HepG2 (cell line): ENCODE data around the gene ADGRG1. TPM values are rescaled to one million over a fixed set of nuclear protein-coding genes. Genes with fewer than 3 reads are reported as not detected.

ENCODE experiments used
- ETV5 ChIP-seq: IDR thresholded peaks from 2 replicates; pipeline ENCODE4 v1.6.1; 2018; ENCODE audit warnings: missing biosample characterization, missing genetic modification reagents, inconsistent platforms, borderline replicate concordance
- HNRNPUL1 ChIP-seq: fragments of 200-400 bp; formaldehyde crosslinking; IDR thresholded peaks from 2 replicates; pipeline ENCODE4 v1.6.1; 2017; ENCODE audit warnings: low read depth, mild to moderate bottlenecking, low read length, moderate library complexity
- IRX3 ChIP-seq: sonication (generic); formaldehyde crosslinking; IDR thresholded peaks from 2 replicates; pipeline ENCODE4 v1.8.1; 2023; ENCODE audit warnings: mild to moderate bottlenecking, low read depth, missing genetic modification reagents, borderline replicate concordance
- JUNB ChIP-seq: sonication (generic); formaldehyde crosslinking; IDR thresholded peaks from 2 replicates; pipeline ENCODE4 v1.8.0; 2022; ENCODE audit warnings: missing genetic modification reagents, mild to moderate bottlenecking, borderline replicate concordance
- KDM1A ChIP-seq: IDR thresholded peaks from 2 replicates; pipeline ENCODE4 v1.6.1; 2016; ENCODE audit warnings: missing compliant biosample characterization
- NR1H2 ChIP-seq: sonication (generic); formaldehyde crosslinking; IDR thresholded peaks from 2 replicates; pipeline ENCODE4 v1.8.1; 2022; ENCODE audit warnings: low read depth, missing genetic modification reagents, borderline replicate concordance
- RORA ChIP-seq: sonication (generic); formaldehyde crosslinking; IDR thresholded peaks from 2 replicates; pipeline ENCODE4 v1.5.0; 2020; ENCODE audit warnings: mild to moderate bottlenecking, missing genetic modification reagents, moderate library complexity
- SMARCC2 ChIP-seq: fragments of 450-650 bp; IDR thresholded peaks from 2 replicates; pipeline ENCODE4 v1.6.1; 2017; ENCODE audit warnings: antibody characterized with exemption, mild to moderate bottlenecking
- TBX3 ChIP-seq: fragments of 450-650 bp; IDR thresholded peaks from 2 replicates; pipeline ENCODE4 v1.6.1; 2017; ENCODE audit warnings: antibody characterized with exemption, mild to moderate bottlenecking, inconsistent platforms, borderline replicate concordance
- ZBTB38 ChIP-seq: sonication (generic); formaldehyde crosslinking; IDR thresholded peaks from 2 replicates; pipeline ENCODE4 v1.5.1; 2020; ENCODE audit warnings: mild to moderate bottlenecking, missing genetic modification reagents
- ZNF780A ChIP-seq: sonication (generic); formaldehyde crosslinking; IDR thresholded peaks from 2 replicates; pipeline ENCODE4 v1.8.0; 2022; ENCODE audit warnings: mild to moderate bottlenecking, missing genetic modification reagents, moderate library complexity
- ZNF839 ChIP-seq: sonication (generic); formaldehyde crosslinking; IDR thresholded peaks from 2 replicates; pipeline ENCODE4 v1.4.0; 2020; ENCODE audit warnings: missing genetic modification reagents, mild to moderate bottlenecking, borderline replicate concordance
- polyA plus RNA-seq, 8 experiments: library from polyadenylated mRNA; depleted of rRNA in 3 of 8; stranded (reverse) in 7 of 8; unstranded in 1 of 8; fragments of >200 nt; fragmentation: Illumina TruSeq in 4 of 8; extraction: Trizol in 4 of 8; gene quantifications; 2 replicates each; pipeline versions ENCODE4 v1.2.1 to v1.2.3, GENCODE V29; 2011 to 2016; ENCODE audit warnings: low read depth in 4 of 8, missing spikeins in 1 of 8, mixed read lengths in 1 of 8; ENCODE audit not compliant: insufficient read depth in 1 of 8
- total RNA-seq, 5 experiments: library from RNA; depleted of rRNA; stranded (reverse); fragments of >200 nt; fragmentation: Illumina TruSeq; extraction: Trizol; gene quantifications; 2 replicates each; pipeline ENCODE4 v1.2.3, GENCODE V29; 2016; ENCODE audit warnings: low read depth in 1 of 5
- TF ChIP-seq, protein P1 (sequence below): sonication (generic); formaldehyde crosslinking; IDR thresholded peaks from 2 replicates; pipeline ENCODE4 v1.4.0; 2020; ENCODE audit warnings: missing genetic modification reagents
- TF ChIP-seq, protein P2 (sequence below): sonication (generic); formaldehyde crosslinking; IDR thresholded peaks from 2 replicates; pipeline ENCODE4 v1.4.0; 2020; ENCODE audit warnings: missing genetic modification reagents, borderline replicate concordance
- TF ChIP-seq, protein P3 (sequence below): IDR thresholded peaks from 2 replicates; pipeline ENCODE4 v1.6.1; 2012; ENCODE audit warnings: low read depth, low read length, improper control_type of control experiment

ADGRG1 gene
- total and polyA plus RNA-seq, 2 of the 13 experiments (the other 11 are each of a cell fraction or from before 2014, with no cell fraction given): 2.7 to 5.9 TPM

DNA sequence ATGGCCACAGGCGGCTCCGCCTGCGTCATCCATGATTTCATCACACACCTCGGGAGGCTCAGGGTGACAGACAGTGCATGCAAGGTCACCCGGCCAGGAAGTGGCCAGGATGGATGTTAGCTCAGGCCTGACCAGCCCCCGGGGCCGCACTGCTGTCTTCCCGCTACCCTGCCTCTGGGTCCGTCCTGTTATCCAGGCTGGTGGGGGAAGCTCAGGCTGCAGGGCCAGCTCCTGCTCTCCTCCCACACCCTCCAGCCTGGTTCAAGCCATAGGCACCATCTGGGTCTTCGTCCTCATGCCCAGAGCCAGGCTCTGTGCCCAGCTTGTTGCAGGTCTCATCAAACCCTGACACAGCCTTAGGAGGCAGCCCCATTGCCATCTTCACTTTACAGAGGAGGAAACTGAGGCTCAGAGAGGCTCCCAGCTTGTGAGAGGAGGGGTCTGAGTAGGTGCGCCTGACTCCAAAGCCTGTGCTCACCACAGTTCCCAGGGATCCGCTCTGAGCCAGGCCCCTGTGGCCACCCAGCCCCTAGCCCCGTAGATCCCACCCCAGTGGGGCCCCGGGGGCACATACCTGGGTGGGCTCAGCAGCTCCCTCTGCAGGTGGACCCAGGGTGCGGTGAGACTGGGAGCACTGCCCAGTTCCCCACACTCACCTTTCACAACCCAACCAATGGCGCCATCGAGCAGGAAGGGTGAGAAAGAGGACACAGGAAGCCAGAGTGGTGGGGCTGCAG lies 39.3 kb downstream of the ADGRG1 start (continued):
- TF ChIP-seq TBX3 (peak; percentile 51; the same call in 1 of the 2 replicates), ZNF780A (CRISPR knock-in tag) (peak; percentile 95; the same call in 1 of the 2 replicates), NR1H2 (CRISPR knock-in tag) (no peak), IRX3 (no peak), SMARCC2 (no peak), RORA (CRISPR knock-in tag) (no peak), JUNB (CRISPR knock-in tag) (no peak; the same call in 1 of the 2 replicates), ZBTB38 (CRISPR knock-in tag) (peak; percentile 88), KDM1A (CRISPR knock-in tag) (peak; percentile 62; the same call in 1 of the 2 replicates), ETV5 (CRISPR knock-in tag) (peak; percentile 96), ZNF839 (CRISPR knock-in tag) (no peak), HNRNPUL1 (no peak)
- TF ChIP-seq, protein P1, sequence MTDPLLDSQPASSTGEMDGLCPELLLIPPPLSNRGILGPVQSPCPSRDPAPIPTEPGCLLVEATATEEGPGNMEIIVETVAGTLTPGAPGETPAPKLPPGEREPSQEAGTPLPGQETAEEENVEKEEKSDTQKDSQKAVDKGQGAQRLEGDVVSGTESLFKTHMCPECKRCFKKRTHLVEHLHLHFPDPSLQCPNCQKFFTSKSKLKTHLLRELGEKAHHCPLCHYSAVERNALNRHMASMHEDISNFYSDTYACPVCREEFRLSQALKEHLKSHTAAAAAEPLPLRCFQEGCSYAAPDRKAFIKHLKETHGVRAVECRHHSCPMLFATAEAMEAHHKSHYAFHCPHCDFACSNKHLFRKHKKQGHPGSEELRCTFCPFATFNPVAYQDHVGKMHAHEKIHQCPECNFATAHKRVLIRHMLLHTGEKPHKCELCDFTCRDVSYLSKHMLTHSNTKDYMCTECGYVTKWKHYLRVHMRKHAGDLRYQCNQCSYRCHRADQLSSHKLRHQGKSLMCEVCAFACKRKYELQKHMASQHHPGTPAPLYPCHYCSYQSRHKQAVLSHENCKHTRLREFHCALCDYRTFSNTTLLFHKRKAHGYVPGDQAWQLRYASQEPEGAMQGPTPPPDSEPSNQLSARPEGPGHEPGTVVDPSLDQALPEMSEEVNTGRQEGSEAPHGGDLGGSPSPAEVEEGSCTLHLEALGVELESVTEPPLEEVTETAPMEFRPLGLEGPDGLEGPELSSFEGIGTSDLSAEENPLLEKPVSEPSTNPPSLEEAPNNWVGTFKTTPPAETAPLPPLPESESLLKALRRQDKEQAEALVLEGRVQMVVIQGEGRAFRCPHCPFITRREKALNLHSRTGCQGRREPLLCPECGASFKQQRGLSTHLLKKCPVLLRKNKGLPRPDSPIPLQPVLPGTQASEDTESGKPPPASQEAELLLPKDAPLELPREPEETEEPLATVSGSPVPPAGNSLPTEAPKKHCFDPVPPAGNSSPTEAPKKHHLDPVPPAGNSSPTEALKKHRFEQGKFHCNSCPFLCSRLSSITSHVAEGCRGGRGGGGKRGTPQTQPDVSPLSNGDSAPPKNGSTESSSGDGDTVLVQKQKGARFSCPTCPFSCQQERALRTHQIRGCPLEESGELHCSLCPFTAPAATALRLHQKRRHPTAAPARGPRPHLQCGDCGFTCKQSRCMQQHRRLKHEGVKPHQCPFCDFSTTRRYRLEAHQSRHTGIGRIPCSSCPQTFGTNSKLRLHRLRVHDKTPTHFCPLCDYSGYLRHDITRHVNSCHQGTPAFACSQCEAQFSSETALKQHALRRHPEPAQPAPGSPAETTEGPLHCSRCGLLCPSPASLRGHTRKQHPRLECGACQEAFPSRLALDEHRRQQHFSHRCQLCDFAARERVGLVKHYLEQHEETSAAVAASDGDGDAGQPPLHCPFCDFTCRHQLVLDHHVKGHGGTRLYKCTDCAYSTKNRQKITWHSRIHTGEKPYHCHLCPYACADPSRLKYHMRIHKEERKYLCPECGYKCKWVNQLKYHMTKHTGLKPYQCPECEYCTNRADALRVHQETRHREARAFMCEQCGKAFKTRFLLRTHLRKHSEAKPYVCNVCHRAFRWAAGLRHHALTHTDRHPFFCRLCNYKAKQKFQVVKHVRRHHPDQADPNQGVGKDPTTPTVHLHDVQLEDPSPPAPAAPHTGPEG (CRISPR knock-in tag): 0 out of 2 replicates have a peak, but pooled peaks have one; percentile 4
- TF ChIP-seq, protein P2, sequence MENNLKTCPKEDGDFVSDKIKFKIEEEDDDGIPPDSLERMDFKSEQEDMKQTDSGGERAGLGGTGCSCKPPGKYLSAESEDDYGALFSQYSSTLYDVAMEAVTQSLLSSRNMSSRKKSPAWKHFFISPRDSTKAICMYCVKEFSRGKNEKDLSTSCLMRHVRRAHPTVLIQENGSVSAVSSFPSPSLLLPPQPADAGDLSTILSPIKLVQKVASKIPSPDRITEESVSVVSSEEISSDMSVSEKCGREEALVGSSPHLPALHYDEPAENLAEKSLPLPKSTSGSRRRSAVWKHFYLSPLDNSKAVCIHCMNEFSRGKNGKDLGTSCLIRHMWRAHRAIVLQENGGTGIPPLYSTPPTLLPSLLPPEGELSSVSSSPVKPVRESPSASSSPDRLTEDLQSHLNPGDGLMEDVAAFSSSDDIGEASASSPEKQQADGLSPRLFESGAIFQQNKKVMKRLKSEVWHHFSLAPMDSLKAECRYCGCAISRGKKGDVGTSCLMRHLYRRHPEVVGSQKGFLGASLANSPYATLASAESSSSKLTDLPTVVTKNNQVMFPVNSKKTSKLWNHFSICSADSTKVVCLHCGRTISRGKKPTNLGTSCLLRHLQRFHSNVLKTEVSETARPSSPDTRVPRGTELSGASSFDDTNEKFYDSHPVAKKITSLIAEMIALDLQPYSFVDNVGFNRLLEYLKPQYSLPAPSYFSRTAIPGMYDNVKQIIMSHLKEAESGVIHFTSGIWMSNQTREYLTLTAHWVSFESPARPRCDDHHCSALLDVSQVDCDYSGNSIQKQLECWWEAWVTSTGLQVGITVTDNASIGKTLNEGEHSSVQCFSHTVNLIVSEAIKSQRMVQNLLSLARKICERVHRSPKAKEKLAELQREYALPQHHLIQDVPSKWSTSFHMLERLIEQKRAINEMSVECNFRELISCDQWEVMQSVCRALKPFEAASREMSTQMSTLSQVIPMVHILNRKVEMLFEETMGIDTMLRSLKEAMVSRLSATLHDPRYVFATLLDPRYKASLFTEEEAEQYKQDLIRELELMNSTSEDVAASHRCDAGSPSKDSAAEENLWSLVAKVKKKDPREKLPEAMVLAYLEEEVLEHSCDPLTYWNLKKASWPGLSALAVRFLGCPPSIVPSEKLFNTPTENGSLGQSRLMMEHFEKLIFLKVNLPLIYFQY (CRISPR knock-in tag): no peak; the same call in 1 of the 2 replicates
- TF ChIP-seq, protein P3, sequence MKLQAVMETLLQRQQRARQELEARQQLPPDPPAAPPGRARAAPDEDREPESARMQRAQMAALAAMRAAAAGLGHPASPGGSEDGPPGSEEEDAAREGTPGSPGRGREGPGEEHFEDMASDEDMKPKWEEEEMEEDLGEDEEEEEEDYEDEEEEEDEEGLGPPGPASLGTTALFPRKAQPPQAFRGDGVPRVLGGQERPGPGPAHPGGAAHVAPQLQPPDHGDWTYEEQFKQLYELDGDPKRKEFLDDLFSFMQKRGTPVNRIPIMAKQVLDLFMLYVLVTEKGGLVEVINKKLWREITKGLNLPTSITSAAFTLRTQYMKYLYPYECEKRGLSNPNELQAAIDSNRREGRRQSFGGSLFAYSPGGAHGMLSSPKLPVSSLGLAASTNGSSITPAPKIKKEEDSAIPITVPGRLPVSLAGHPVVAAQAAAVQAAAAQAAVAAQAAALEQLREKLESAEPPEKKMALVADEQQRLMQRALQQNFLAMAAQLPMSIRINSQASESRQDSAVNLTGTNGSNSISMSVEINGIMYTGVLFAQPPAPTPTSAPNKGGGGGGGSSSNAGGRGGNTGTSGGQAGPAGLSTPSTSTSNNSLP: peak; percentile 49
